GM12891 (cell line): ENCODE results near the gene TBCD.

Source experiments
- DNase-seq: peaks from one replicate; pipeline ENCODE4 v3.0.0; 2011; ENCODE audit warnings: low spot score; ENCODE audit not compliant: insufficient read length
- FAIRE-seq: peaks from 2 replicates; lab custom pipeline; 2011; peaks lifted over from hg19 to GRCh38; lab: Jason Lieb, UNC
- PAX5 ChIP-seq: IDR thresholded peaks from 2 replicates; pipeline ENCODE4 v1.6.1; 2011; ENCODE audit warnings: low read length, moderate library complexity, mild to moderate bottlenecking; ENCODE audit not compliant: insufficient read depth, severe bottlenecking
- POLR2A ChIP-seq: IDR thresholded peaks from 2 replicates; pipeline ENCODE4 v1.6.1; 2011; ENCODE audit warnings: low read depth, low read length, control low read depth
- POLR2AphosphoS5 ChIP-seq: IDR thresholded peaks from 2 replicates; pipeline ENCODE4 v1.6.1; 2011; ENCODE audit warnings: low read depth, low read length, control low read depth
- POU2F2 ChIP-seq: IDR thresholded peaks from 2 replicates; pipeline ENCODE4 v1.6.1; 2011; ENCODE audit warnings: low read depth, mild to moderate bottlenecking, control low read depth, low read length, moderate library complexity
- SPI1 ChIP-seq: IDR thresholded peaks from 2 replicates; pipeline ENCODE4 v1.6.1; 2011; ENCODE audit warnings: low read depth, low read length, control low read depth
- TAF1 ChIP-seq: IDR thresholded peaks from 2 replicates; pipeline ENCODE4 v1.6.1; 2011; ENCODE audit warnings: low read depth, low read length, control low read depth

TBCD gene

GRCh38 chr17:82956146-82956725 lies 204.4 kb downstream of the TBCD start:
- FAIRE-seq = no peak
- TF ChIP-seq POU2F2 (no peak), POLR2A (no peak), TAF1 (no peak), PAX5 (no peak), POLR2AphosphoS5 (no peak), SPI1 (no peak)

GRCh38 chr17:82956726-82957468 lies 205.0 kb downstream of the TBCD start:
- DNase-seq = no peak
- TF ChIP-seq POU2F2 (no peak), POLR2AphosphoS5 (no peak), PAX5 (no peak), TAF1 (no peak), POLR2A (no peak), SPI1 (no peak)
- no peak for FAIRE-seq

More at GRCh38 chr17:82956146-82956725, 204.4 kb downstream of the TBCD start:
- DNase-seq = no peak

- no peak for FAIRE-seq
- DNase-seq = no peak
Measured at GRCh38 chr17:82957469-82957795, 205.6 kb downstream of the TBCD start.

GRCh38 chr17:82957961-82958561 lies 206.2 kb downstream of the TBCD start:
- FAIRE-seq (no peak), DNase-seq (no peak)
- no peak for TF ChIP-seq POLR2AphosphoS5

More at GRCh38 chr17:82957469-82957795, 205.6 kb downstream of the TBCD start:
- TF ChIP-seq SPI1 = no peak
- TF ChIP-seq PAX5 = no peak
- no peak for TF ChIP-seq POLR2AphosphoS5
- no peak for TF ChIP-seq POU2F2
- no peak for TF ChIP-seq POLR2A
- no peak for TF ChIP-seq TAF1

GRCh38 chr17:82959242-82959930 lies 207.5 kb downstream of the TBCD start:
- TF ChIP-seq POU2F2 (no peak), TAF1 (no peak), SPI1 (no peak), POLR2AphosphoS5 (no peak)
- FAIRE-seq (no peak), DNase-seq (no peak)

GRCh38 chr17:82959990-82960418 lies 208.1 kb downstream of the TBCD start:
- TF ChIP-seq POLR2AphosphoS5 = no peak
- no peak for TF ChIP-seq POU2F2
- TF ChIP-seq SPI1 = no peak
- TF ChIP-seq TAF1 = no peak
- TF ChIP-seq POLR2A = no peak
- no peak for TF ChIP-seq PAX5
- FAIRE-seq = no peak

GRCh38 chr17:82960419-82961271 lies 208.8 kb downstream of the TBCD start:
- TF ChIP-seq POLR2A = no peak
- DNase-seq = no peak
- FAIRE-seq = no peak

More at GRCh38 chr17:82959990-82960418, 208.1 kb downstream of the TBCD start:
- DNase-seq = no peak

GRCh38 chr17:82961366-82962162 lies 209.7 kb downstream of the TBCD start:
- no peak for TF ChIP-seq POLR2AphosphoS5
- TF ChIP-seq POLR2A = no peak
- TF ChIP-seq SPI1 = no peak
- no peak for TF ChIP-seq PAX5
- TF ChIP-seq POU2F2 = no peak
- TF ChIP-seq TAF1 = no peak
- DNase-seq (no peak), FAIRE-seq (no peak)
